Peyer's patch (tissue), 4 donors: Measurements from ENCODE around the gene GPR61. TPM values are rescaled to one million over a fixed set of nuclear protein-coding genes. Genes with fewer than 3 reads are reported as not detected.

Experiments
- DNase-seq, 3 donors: peaks; one replicate each; pipeline ENCODE4 v3.0.0-alpha.2; 2017 to 2019
- H3K27ac ChIP-seq, 4 donors: fragments of 200-600 bp; sonication (generic); one replicate each; pipeline ENCODE4 v1.5.1; 2016 to 2019
- H3K27me3 ChIP-seq, 2 donors: fragments of 200-600 bp; sonication (generic); one replicate each; pipeline ENCODE4 v1.5.1; 2019
- H3K36me3 ChIP-seq, 3 donors: fragments of 200-600 bp; sonication (generic); one replicate each; pipeline ENCODE4 v1.5.1; 2016 to 2019
- H3K4me1 ChIP-seq, 4 donors: fragments of 200-600 bp; sonication (generic); one replicate each; pipeline ENCODE4 v1.5.1; 2016 to 2019
- H3K4me3 ChIP-seq, 4 donors: fragments of 200-600 bp; sonication (generic); 1 replicate in 3 of 4; 2 replicates in 1 of 4; pipeline ENCODE4 v1.5.1; 2016 to 2019; ENCODE audit warnings: mild to moderate bottlenecking in 1 of 4
- H3K9me3 ChIP-seq, 4 donors: fragments of 200-600 bp; sonication (generic); one replicate each; pipeline ENCODE4 v1.5.1; 2016 to 2019; ENCODE audit warnings: mild to moderate bottlenecking in 1 of 4
- CTCF ChIP-seq, 6 experiments: fragments of 450-650 bp in 4 of 6; fragments of 200-600 bp in 2 of 6; sonication (generic) in 1 of 6; IDR thresholded peaks; one replicate each; pipeline ENCODE4 v1.5.1; 2017 to 2019; ENCODE audit warnings: antibody characterized with exemption in 6 of 6, mild to moderate bottlenecking in 3 of 6, moderate library complexity in 1 of 6
- POLR2A ChIP-seq, 2 donors: fragments of 450-650 bp; IDR thresholded peaks; one replicate each; pipeline ENCODE4 v1.5.1; 2017; ENCODE audit warnings: antibody characterized with exemption in 2 of 2, mild to moderate bottlenecking in 2 of 2, moderate library complexity in 2 of 2
- total RNA-seq, 4 donors: library from RNA; depleted of rRNA; stranded (reverse); fragments of >200 nt; gene quantifications; one replicate each; pipeline ENCODE4 v1.1.0, GENCODE V29; 2016

The GPR61 gene, protein sequence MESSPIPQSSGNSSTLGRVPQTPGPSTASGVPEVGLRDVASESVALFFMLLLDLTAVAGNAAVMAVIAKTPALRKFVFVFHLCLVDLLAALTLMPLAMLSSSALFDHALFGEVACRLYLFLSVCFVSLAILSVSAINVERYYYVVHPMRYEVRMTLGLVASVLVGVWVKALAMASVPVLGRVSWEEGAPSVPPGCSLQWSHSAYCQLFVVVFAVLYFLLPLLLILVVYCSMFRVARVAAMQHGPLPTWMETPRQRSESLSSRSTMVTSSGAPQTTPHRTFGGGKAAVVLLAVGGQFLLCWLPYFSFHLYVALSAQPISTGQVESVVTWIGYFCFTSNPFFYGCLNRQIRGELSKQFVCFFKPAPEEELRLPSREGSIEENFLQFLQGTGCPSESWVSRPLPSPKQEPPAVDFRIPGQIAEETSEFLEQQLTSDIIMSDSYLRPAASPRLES
- under 1 TPM in 1 of 4 donors, not detected in 3; 0.40 TPM for total RNA-seq

DNA sequence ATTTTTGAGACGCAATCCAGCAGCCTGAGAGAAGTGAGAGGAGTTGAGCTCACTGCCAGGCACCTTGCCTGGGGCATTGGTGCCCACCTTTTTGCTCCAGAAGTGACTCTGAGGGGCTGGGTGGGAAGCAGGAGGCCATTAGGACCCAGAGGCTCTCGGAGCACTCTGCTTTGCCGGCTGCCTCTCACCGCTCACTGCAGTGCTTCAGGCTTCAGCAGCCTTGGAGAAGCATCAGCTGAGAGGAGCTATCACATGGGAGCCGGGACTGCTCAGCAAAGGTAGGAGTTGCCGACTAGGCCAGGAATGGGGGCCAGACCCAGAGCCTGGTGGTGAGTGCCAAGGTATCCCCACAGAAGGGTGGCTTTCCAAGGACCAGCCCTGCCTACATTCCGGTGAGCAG lies at the start of gene GPR61:
Gene GPR61, plus strand, starts transcription at position 197 of the 400 bp plus-strand sequence. CDS start 3,151 bp downstream, outside the sequence.
- Histone ChIP-seq H3K9me3 (no peaks in the 10 kb centered on the region), H3K36me3 (no peaks in the 10 kb centered on the region), H3K27me3 (no peaks in the 10 kb centered on the region), H3K27ac (no peak within 1 kb of the TSS), H3K4me3 (no peak within 1 kb of the TSS), H3K4me1 (no peaks in the 10 kb centered on the region)
- no peak for DNase-seq
- no peak for TF ChIP-seq POLR2A (IDR thresholded peaks at IDR 0.05)
- TF ChIP-seq CTCF (IDR thresholded peaks at IDR 0.05) = no peak

DNA sequence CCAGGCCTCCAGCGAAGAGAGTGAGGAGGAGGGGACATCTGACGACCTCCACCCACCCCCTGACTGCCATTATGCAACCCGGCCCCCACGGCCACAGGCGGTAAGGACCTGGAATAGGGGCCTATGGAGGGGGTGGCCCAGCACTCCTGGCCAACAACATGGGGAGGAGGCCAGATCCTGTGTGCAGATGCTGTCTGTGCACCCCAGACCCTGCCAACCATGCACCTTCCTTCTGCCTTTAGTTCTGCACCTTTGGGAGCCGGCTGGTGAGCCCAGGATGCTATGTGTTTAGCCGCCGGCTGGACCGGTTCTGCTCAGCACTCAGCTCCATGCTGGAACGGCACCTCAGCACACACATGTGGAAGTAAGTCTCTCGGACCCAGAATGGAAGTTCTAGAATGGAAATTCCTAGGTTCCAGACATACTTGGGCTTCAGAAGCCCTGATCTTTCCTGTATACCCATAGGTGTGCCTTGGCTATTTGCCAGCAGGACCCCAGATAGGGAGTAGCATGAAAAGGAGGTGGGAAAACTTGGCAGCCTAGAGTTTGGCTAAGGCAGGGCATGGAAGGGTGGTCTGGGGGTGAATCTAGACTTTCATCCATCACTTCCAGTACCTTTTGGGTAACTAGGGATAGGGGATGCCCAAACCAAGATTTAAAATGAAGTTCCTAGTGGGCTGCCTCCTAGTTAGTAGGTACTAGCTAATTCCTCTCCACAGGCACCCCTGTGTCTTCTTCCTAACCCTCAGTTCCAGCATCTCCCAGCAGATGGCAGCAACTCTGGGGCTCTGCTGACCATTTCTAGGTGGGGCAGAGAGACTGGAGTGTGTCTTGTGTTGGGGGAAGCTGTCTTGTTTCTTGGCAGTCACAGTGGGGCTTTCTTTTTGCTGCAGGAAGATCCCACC lies 49.4 kb upstream of the GPR61 start:
- DNase-seq = peak; percentile 70 to 89 (median 75)

DNA sequence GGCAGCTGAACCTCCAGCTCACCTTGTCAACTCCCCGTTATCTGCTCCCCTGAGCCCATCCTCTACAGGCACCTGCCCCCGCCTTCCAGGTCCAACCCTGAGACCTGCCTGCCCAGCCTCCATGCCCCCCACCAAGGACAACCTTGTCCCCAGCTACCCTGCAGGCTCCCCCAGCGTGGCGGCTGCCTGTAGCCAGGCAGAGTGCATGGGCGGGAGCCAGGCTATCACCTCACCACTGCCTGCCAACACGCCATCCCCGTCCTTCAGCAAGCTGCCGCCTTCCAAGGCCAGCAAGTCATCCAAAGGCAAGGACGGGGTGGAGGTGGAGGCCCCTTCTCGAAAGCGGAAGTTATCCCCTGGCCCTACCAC lies 48.8 kb upstream of the GPR61 start:
- Histone ChIP-seq H3K4me1 (peaks cover 2 to 21% (median 9%) of the 10 kb centered on the region in 4 donors), H3K36me3 (peaks cover 0 to 22% (median 0%) of the 10 kb centered on the region in 3 donors), H3K27me3 (no peaks in the 10 kb centered on the region), H3K4me3 (no peak overlapping the region), H3K27ac (no peak overlapping the region), H3K9me3 (no peaks in the 10 kb centered on the region)
- TF ChIP-seq CTCF (IDR thresholded peaks at IDR 0.05) (no peak), POLR2A (IDR thresholded peaks at IDR 0.05) (no peak)
- DNase-seq = no peak

More for the DNA sequence above, 49.4 kb upstream of the GPR61 start:
- Histone ChIP-seq H3K27ac (no peak overlapping the region), H3K36me3 (peaks cover 0 to 21% (median 0%) of the 10 kb centered on the region in 3 donors), H3K27me3 (no peaks in the 10 kb centered on the region), H3K9me3 (no peaks in the 10 kb centered on the region), H3K4me3 (no peak overlapping the region), H3K4me1 (peaks cover 2 to 16% (median 9%) of the 10 kb centered on the region in 4 donors)
- TF ChIP-seq CTCF (IDR thresholded peaks at IDR 0.05) (peak; percentile 51 to 87 (median 78)), POLR2A (IDR thresholded peaks at IDR 0.05) (no peak)

DNA sequence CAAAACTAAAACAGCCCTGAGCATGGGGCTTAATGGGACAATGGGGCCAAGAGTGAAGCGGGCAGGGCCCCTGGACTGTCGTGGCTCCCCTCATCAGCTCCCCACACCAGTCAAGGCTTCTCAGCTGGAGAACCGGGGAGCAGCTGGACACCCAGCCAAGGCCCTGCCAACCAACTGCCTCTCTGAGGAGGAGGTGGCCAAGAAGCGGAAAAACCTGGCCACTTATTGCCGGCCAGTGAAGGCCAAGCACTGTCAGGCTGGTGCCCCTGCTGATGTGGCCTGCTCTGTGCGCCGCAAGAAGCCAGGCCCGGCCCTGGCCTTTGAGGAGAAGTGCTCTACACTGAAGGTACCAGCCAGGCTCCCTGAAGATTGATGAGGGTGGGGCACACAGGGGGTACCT lies 48.3 kb upstream of the GPR61 start:
- TF ChIP-seq CTCF (IDR thresholded peaks at IDR 0.05) = no peak
- no peak for TF ChIP-seq POLR2A (IDR thresholded peaks at IDR 0.05)
- no peak overlapping the region for H3K27ac ChIP-seq
- no peak overlapping the region for H3K4me3 ChIP-seq
- DNase-seq = no peak
- H3K27me3 ChIP-seq = no peaks in the 10 kb centered on the region
- peaks cover 0 to 26% (median 0%) of the 10 kb centered on the region in 3 donors for H3K36me3 ChIP-seq
- H3K4me1 ChIP-seq = peaks cover 2 to 21% (median 9%) of the 10 kb centered on the region in 4 donors
- no peaks in the 10 kb centered on the region for H3K9me3 ChIP-seq

DNA sequence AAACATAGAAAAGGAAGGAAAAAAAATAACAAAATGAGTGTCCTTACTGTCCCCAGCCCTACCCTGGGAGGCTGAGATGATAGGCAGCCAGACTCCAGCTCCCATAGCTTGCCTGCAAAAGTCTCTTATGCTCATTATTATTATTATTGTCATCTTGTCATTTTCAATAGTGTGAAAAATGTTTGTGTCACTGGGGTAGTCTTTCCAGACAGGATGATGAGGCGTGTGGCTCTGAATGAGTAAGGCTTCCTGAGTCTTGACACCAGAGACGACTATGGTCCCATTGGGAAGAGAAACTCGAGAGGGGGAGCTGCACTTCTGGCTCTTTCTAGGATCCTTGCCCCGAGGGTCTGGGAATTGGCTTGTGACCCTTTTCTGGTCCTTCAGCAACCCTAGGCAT lies 46.9 kb upstream of the GPR61 start:
- no peak overlapping the region for H3K27ac ChIP-seq
- TF ChIP-seq CTCF (IDR thresholded peaks at IDR 0.05) (no peak), POLR2A (IDR thresholded peaks at IDR 0.05) (no peak)
- DNase-seq = no peak
- no peaks in the 10 kb centered on the region for H3K27me3 ChIP-seq
- peaks cover 0 to 36% (median 0%) of the 10 kb centered on the region in 3 donors for H3K36me3 ChIP-seq
- no peaks in the 10 kb centered on the region for H3K9me3 ChIP-seq
- no peak overlapping the region for H3K4me3 ChIP-seq
- H3K4me1 ChIP-seq = peaks cover 2 to 28% (median 9%) of the 10 kb centered on the region in 4 donors
